ENCODE data around the gene LMBRD1.
"Not testable (repeated sequence)": the region's sequence is repeated elsewhere in the genome, so short reads cannot be mapped to it uniquely, and the experiment has no call there.

LMBRD1 gene

DNA sequence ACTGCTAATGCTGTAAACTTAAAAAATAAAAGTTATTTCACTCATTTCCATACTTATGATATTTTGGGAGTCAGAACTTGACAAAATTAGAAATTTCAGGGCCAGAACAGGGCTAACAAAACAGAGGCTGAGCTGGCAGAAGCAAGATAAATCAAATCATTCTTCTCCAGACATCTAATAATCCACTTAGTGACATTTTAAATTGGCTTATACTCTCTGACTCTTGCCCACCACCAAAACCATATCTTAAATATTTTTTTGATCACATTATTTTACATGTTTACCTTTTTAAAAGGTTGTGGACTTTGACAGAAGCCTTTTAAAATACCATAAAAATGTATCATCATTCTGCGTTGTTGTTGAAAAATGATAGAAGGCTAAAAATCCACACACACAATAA is 116.5 kb downstream of the LMBRD1 start:
- no peak overlapping the region for H3K23ac ChIP-seq (ENCODE audit: low read depth, low read length, poor library complexity)
- H2BK5ac ChIP-seq (ENCODE audit: low read length), result no peak overlapping the region
- H4K8ac ChIP-seq (ENCODE audit: low read depth, low read length), result no peak overlapping the region
- no peak overlapping the region for H3K18ac ChIP-seq (ENCODE audit: low read length)
- H2BK120ac ChIP-seq (ENCODE audit: low read depth, low read length), result no peak overlapping the region
- no peaks in the 10 kb centered on the region for H3K4me1 ChIP-seq (ENCODE audit: control insufficient read depth in 2 of 2, insufficient read depth in 1 of 2, low read depth in 1 of 2, low read length in 2 of 2)
- no peak overlapping the region for H3K14ac ChIP-seq (ENCODE audit: low read length)
- H2BK12ac ChIP-seq (ENCODE audit: low read length), result no peak overlapping the region
- no peak overlapping the region for H3K4me3 ChIP-seq (ENCODE audit: low read length in 2 of 2)
- H2BK15ac ChIP-seq (ENCODE audit: low read length), result no peak overlapping the region
- no peak overlapping the region for H3K27ac ChIP-seq (replicated peaks; ENCODE audit: low read length)
- no peak overlapping the region for H4K91ac ChIP-seq (ENCODE audit: low read depth, low read length, poor library complexity)
- no peaks in the 10 kb centered on the region for H3K9me3 ChIP-seq (replicated peaks in 1 of 2; ENCODE audit: control insufficient read depth in 2 of 2, insufficient read depth in 1 of 2, low read depth in 1 of 2, low read length in 2 of 2)
- H2AK5ac ChIP-seq (ENCODE audit: low read depth, low read length), result no peak overlapping the region
- H3K4me2 ChIP-seq (ENCODE audit: insufficient read depth, low read length, poor library complexity, severe bottlenecking), result no peak overlapping the region
- H3K36me3 ChIP-seq (replicated peaks in 1 of 2; ENCODE audit: control insufficient read depth in 2 of 2, insufficient read depth in 2 of 2, low read length in 2 of 2), result peaks cover 0 to 11% of the 10 kb centered on the region in 2 donors
- no peaks in the 10 kb centered on the region for H3K27me3 ChIP-seq (ENCODE audit: control insufficient read depth in 3 of 3, insufficient read depth in 3 of 3, low read depth in 1 of 3, low read length in 3 of 3)
- WGBS, 2 donors (ENCODE audit: extremely low coverage in 2 of 2, insufficient read length in 2 of 2, insufficient replicate concordance in 1 of 2), result no CpG with 5 or more reads among the region's 1 CpG
- DNase-seq (ENCODE audit: low spot score), result no peak
- no peaks in the 10 kb centered on the region for H3K79me1 ChIP-seq (ENCODE audit: low read depth, low read length)
- no peak overlapping the region for H3K4ac ChIP-seq (ENCODE audit: low read length)
- no peak overlapping the region for H3K9ac ChIP-seq (ENCODE audit: low read depth, low read length, poor library complexity)
- no peak overlapping the region for H2AFZ ChIP-seq (ENCODE audit: low read length)

GRCh38 chr6:69673298-69673697 is 123.5 kb downstream of the LMBRD1 start:
- Histone ChIP-seq H3K4ac (ENCODE audit: low read length) (no peak overlapping the region), H2BK15ac (ENCODE audit: low read length) (no peak overlapping the region), H3K18ac (ENCODE audit: low read length) (no peak overlapping the region), H3K4me2 (ENCODE audit: insufficient read depth, low read length, poor library complexity, severe bottlenecking) (no peak overlapping the region), H3K14ac (ENCODE audit: low read length) (no peak overlapping the region), H3K27ac (replicated peaks; ENCODE audit: low read length) (no peak overlapping the region), H2AFZ (ENCODE audit: low read length) (no peak overlapping the region), H4K91ac (ENCODE audit: low read depth, low read length, poor library complexity) (no peak overlapping the region), H3K9ac (ENCODE audit: low read depth, low read length, poor library complexity) (no peak overlapping the region), H3K23ac (ENCODE audit: low read depth, low read length, poor library complexity) (no peak overlapping the region), H2BK12ac (ENCODE audit: low read length) (no peak overlapping the region), H3K9me3 (replicated peaks in 1 of 2; ENCODE audit: control insufficient read depth in 2 of 2, insufficient read depth in 1 of 2, low read depth in 1 of 2, low read length in 2 of 2) (no peaks in the 10 kb centered on the region), H4K8ac (ENCODE audit: low read depth, low read length) (no peak overlapping the region), H3K4me3 (ENCODE audit: low read length in 2 of 2) (no peak overlapping the region), H2BK5ac (ENCODE audit: low read length) (no peak overlapping the region), H2AK5ac (ENCODE audit: low read depth, low read length) (no peak overlapping the region), H3K79me1 (ENCODE audit: low read depth, low read length) (no peaks in the 10 kb centered on the region), H3K36me3 (replicated peaks in 1 of 2; ENCODE audit: control insufficient read depth in 2 of 2, insufficient read depth in 2 of 2, low read length in 2 of 2) (peaks cover 0 to 17% of the 10 kb centered on the region in 2 donors), H2BK120ac (ENCODE audit: low read depth, low read length) (no peak overlapping the region), H3K27me3 (ENCODE audit: control insufficient read depth in 3 of 3, insufficient read depth in 3 of 3, low read depth in 1 of 3, low read length in 3 of 3) (no peaks in the 10 kb centered on the region), H3K4me1 (ENCODE audit: control insufficient read depth in 2 of 2, insufficient read depth in 1 of 2, low read depth in 1 of 2, low read length in 2 of 2) (no peaks in the 10 kb centered on the region)
- WGBS, 2 donors (ENCODE audit: extremely low coverage in 2 of 2, insufficient read length in 2 of 2, insufficient replicate concordance in 1 of 2), result no CpG with 5 or more reads among the region's 2 CpGs
- no peak for DNase-seq (ENCODE audit: low spot score)

DNA sequence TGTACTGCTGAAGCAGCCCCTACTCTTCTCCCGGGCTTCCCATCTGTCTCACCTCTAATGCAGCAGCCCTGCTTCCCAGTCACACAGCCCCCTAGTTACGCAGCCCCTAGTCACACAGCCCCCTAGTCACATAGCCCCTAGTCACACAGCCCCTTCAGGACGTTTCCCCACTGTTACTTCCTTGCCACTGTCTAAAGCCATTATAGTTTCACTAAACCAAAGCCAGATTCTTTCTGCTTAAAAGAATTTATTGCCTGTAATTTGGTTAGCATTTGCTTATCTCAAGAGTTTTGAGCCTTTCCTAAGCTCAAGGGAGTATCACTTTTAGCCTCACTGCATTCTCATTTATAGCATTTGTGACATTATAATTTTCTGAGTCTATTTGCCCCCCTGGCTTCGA is 127.9 kb downstream of the LMBRD1 start:
- H3K4me3 ChIP-seq (ENCODE audit: low read length in 2 of 2), result no peak overlapping the region
- no peak overlapping the region for H3K18ac ChIP-seq (ENCODE audit: low read length)
- H2BK15ac ChIP-seq (ENCODE audit: low read length), result no peak overlapping the region
- H2BK120ac ChIP-seq (ENCODE audit: low read depth, low read length), result no peak overlapping the region
- H3K9ac ChIP-seq (ENCODE audit: low read depth, low read length, poor library complexity), result no peak overlapping the region
- no peak overlapping the region for H3K4me2 ChIP-seq (ENCODE audit: insufficient read depth, low read length, poor library complexity, severe bottlenecking)
- H3K14ac ChIP-seq (ENCODE audit: low read length), result no peak overlapping the region
- H2BK5ac ChIP-seq (ENCODE audit: low read length), result no peak overlapping the region
- peaks cover 0 to 6% of the 10 kb centered on the region in 2 donors for H3K36me3 ChIP-seq (replicated peaks in 1 of 2; ENCODE audit: control insufficient read depth in 2 of 2, insufficient read depth in 2 of 2, low read length in 2 of 2)
- H2AFZ ChIP-seq (ENCODE audit: low read length), result no peak overlapping the region
- no peak overlapping the region for H3K4ac ChIP-seq (ENCODE audit: low read length)
- no peaks in the 10 kb centered on the region for H3K4me1 ChIP-seq (ENCODE audit: control insufficient read depth in 2 of 2, insufficient read depth in 1 of 2, low read depth in 1 of 2, low read length in 2 of 2)
- no peak overlapping the region for H3K27ac ChIP-seq (replicated peaks; ENCODE audit: low read length)
- H4K8ac ChIP-seq (ENCODE audit: low read depth, low read length), result no peak overlapping the region
- H2BK12ac ChIP-seq (ENCODE audit: low read length), result no peak overlapping the region
- no peak for DNase-seq (ENCODE audit: low spot score)
- H3K23ac ChIP-seq (ENCODE audit: low read depth, low read length, poor library complexity), result no peak overlapping the region
- no CpG with 5 or more reads among the region's 4 CpGs for WGBS, 2 donors (ENCODE audit: extremely low coverage in 2 of 2, insufficient read length in 2 of 2, insufficient replicate concordance in 1 of 2)
- H3K79me1 ChIP-seq (ENCODE audit: low read depth, low read length), result no peaks in the 10 kb centered on the region
- H3K9me3 ChIP-seq (replicated peaks in 1 of 2; ENCODE audit: control insufficient read depth in 2 of 2, insufficient read depth in 1 of 2, low read depth in 1 of 2, low read length in 2 of 2), result no peaks in the 10 kb centered on the region
- no peak overlapping the region for H4K91ac ChIP-seq (ENCODE audit: low read depth, low read length, poor library complexity)
- H2AK5ac ChIP-seq (ENCODE audit: low read depth, low read length), result no peak overlapping the region
- no peaks in the 10 kb centered on the region for H3K27me3 ChIP-seq (ENCODE audit: control insufficient read depth in 3 of 3, insufficient read depth in 3 of 3, low read depth in 1 of 3, low read length in 3 of 3)

- not testable (repeated sequence) for H3K9ac ChIP-seq (ENCODE audit: low read depth, low read length, poor library complexity); H3K14ac ChIP-seq (ENCODE audit: low read length); H2BK15ac ChIP-seq (ENCODE audit: low read length); H2AK5ac ChIP-seq (ENCODE audit: low read depth, low read length); H2BK12ac ChIP-seq (ENCODE audit: low read length); H3K27ac ChIP-seq (replicated peaks; ENCODE audit: low read length); H2BK120ac ChIP-seq (ENCODE audit: low read depth, low read length); H3K4me1 ChIP-seq (ENCODE audit: control insufficient read depth in 2 of 2, insufficient read depth in 1 of 2, low read depth in 1 of 2, low read length in 2 of 2); H3K18ac ChIP-seq (ENCODE audit: low read length); DNase-seq (ENCODE audit: low spot score); H3K36me3 ChIP-seq (replicated peaks in 1 of 2; ENCODE audit: control insufficient read depth in 2 of 2, insufficient read depth in 2 of 2, low read length in 2 of 2); H2BK5ac ChIP-seq (ENCODE audit: low read length); H4K8ac ChIP-seq (ENCODE audit: low read depth, low read length); H3K4me3 ChIP-seq (ENCODE audit: low read length in 2 of 2); H3K79me1 ChIP-seq (ENCODE audit: low read depth, low read length); H4K91ac ChIP-seq (ENCODE audit: low read depth, low read length, poor library complexity); H3K9me3 ChIP-seq (replicated peaks in 1 of 2; ENCODE audit: control insufficient read depth in 2 of 2, insufficient read depth in 1 of 2, low read depth in 1 of 2, low read length in 2 of 2); H3K4ac ChIP-seq (ENCODE audit: low read length); H3K27me3 ChIP-seq (ENCODE audit: control insufficient read depth in 3 of 3, insufficient read depth in 3 of 3, low read depth in 1 of 3, low read length in 3 of 3); H3K4me2 ChIP-seq (ENCODE audit: insufficient read depth, low read length, poor library complexity, severe bottlenecking); H3K23ac ChIP-seq (ENCODE audit: low read depth, low read length, poor library complexity); H2AFZ ChIP-seq (ENCODE audit: low read length)
- WGBS, 2 donors (ENCODE audit: extremely low coverage in 2 of 2, insufficient read length in 2 of 2, insufficient replicate concordance in 1 of 2), result no CpG with 5 or more reads among the region's 9 CpGs
Observed at GRCh38 chr6:69666779-69667178, 130.0 kb downstream of the LMBRD1 start.

All from neuronal stem cell (in vitro differentiated cells).